NT2/D1 (cell line): ENCODE measurements around the gene CTXN1.

Source experiments
- SUZ12 ChIP-seq: IDR thresholded peaks from 2 replicates; pipeline ENCODE4 v1.6.1; 2011; ENCODE audit not compliant: insufficient read length, insufficient read depth; ENCODE audit errors: extremely low read depth
- YY1 ChIP-seq: IDR thresholded peaks from 2 replicates; pipeline ENCODE4 v1.6.1; 2011; ENCODE audit not compliant: insufficient read length, insufficient read depth
- ZNF274 ChIP-seq: IDR thresholded peaks from 2 replicates; pipeline ENCODE4 v1.6.1; 2011; ENCODE audit warnings: mild to moderate bottlenecking, low read depth, low read length

DNA sequence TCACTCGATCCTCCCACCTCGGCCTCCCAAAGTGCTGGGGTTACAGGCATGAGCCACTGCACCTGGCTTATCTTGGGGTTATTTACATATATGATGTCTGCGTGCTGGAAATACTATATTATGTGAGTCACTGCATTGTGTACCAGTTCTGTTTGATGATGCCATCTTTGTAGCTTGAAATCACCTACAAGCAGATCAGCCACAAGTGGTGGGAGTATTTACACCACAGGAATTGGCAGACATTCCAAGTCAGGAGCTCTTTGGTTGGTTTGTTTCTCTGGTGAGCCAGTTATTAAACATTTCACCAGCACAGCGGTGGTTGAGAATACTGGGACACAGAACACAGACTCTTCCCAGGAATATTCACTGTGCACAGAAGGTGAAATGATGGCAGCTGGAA lies 22.0 kb upstream of the CTXN1 start:
- TF ChIP-seq YY1 (no peak), ZNF274 (no peak), SUZ12 (no peak)
